T-helper 1 cell treated with Interleukin-12 subunit alpha and Interleukin-12 subunit beta and Interleukin-4 antibody, amounts not matched to agents 30 μg/mL and 1 μg/mL, for 36 hours (primary cell): Measurements from ENCODE around the gene ARMH2.

ENCODE experiments used
- H3K27ac Mint-ChIP-seq: one replicate; pipeline ENCODE4 v1.8.0; 2021; ENCODE audit warnings: mild to moderate bottlenecking, mixed read lengths
- H3K27me3 Mint-ChIP-seq: one replicate; pipeline ENCODE4 v1.8.0; 2021; ENCODE audit warnings: low read depth, mixed read lengths
- H3K36me3 Mint-ChIP-seq: one replicate; pipeline ENCODE4 v1.8.0; 2021; ENCODE audit warnings: low read depth, mixed read lengths
- H3K4me1 Mint-ChIP-seq: one replicate; pipeline ENCODE4 v1.8.0; 2021; ENCODE audit warnings: low read depth, mixed read lengths
- H3K4me3 Mint-ChIP-seq: one replicate; pipeline ENCODE4 v1.8.0; 2021; ENCODE audit warnings: mild to moderate bottlenecking, moderate library complexity, mixed read lengths
- H3K9me3 Mint-ChIP-seq: one replicate; pipeline ENCODE4 v1.8.0; 2021; ENCODE audit warnings: mixed read lengths

The ARMH2 gene

GRCh38 chr6:24827970-24828369 is 29.3 kb upstream of the ARMH2 start:
- Mint-ChIP-seq H3K4me1 (peaks cover 2% of the 10 kb centered on the region), H3K36me3 (peaks cover 64% of the 10 kb centered on the region), H3K4me3 (no peak overlapping the region), H3K27ac (no peak overlapping the region), H3K27me3 (no peaks in the 10 kb centered on the region), H3K9me3 (no peaks in the 10 kb centered on the region)

- Mint-ChIP-seq H3K27ac (no peak overlapping the region), H3K36me3 (peaks cover 60% of the 10 kb centered on the region), H3K4me1 (no peaks in the 10 kb centered on the region), H3K4me3 (no peak overlapping the region), H3K9me3 (no peaks in the 10 kb centered on the region), H3K27me3 (no peaks in the 10 kb centered on the region)
These were observed 28.4 kb upstream of the ARMH2 start for GRCh38 chr6:24827162-24827561.

- Mint-ChIP-seq H3K27ac (no peak overlapping the region), H3K9me3 (no peaks in the 10 kb centered on the region), H3K36me3 (peaks cover 58% of the 10 kb centered on the region)
These were observed 26.5 kb upstream of the ARMH2 start for GRCh38 chr6:24825130-24825630.

GRCh38 chr6:24824142-24824938 is 25.6 kb upstream of the ARMH2 start:
- H3K4me1 Mint-ChIP-seq, result peaks cover 4% of the 10 kb centered on the region
- H3K4me3 Mint-ChIP-seq, result no peak overlapping the region
- no peaks in the 10 kb centered on the region for H3K9me3 Mint-ChIP-seq
- no peaks in the 10 kb centered on the region for H3K27me3 Mint-ChIP-seq
- peaks cover 54% of the 10 kb centered on the region for H3K36me3 Mint-ChIP-seq
- H3K27ac Mint-ChIP-seq, result no peak overlapping the region

More at GRCh38 chr6:24825130-24825630, 26.5 kb upstream of the ARMH2 start:
- peaks cover 4% of the 10 kb centered on the region for H3K4me1 Mint-ChIP-seq
- no peak overlapping the region for H3K4me3 Mint-ChIP-seq
- H3K27me3 Mint-ChIP-seq, result no peaks in the 10 kb centered on the region

GRCh38 chr6:24823185-24823584 is 24.5 kb upstream of the ARMH2 start:
- H3K9me3 Mint-ChIP-seq, result no peaks in the 10 kb centered on the region
- H3K27ac Mint-ChIP-seq, result no peak overlapping the region
- H3K4me3 Mint-ChIP-seq, result no peak overlapping the region
- no peaks in the 10 kb centered on the region for H3K27me3 Mint-ChIP-seq
- H3K36me3 Mint-ChIP-seq, result peaks cover 61% of the 10 kb centered on the region
- H3K4me1 Mint-ChIP-seq, result peaks cover 6% of the 10 kb centered on the region

- Mint-ChIP-seq H3K36me3 (peaks cover 61% of the 10 kb centered on the region), H3K27ac (no peak overlapping the region)
These were observed 24.0 kb upstream of the ARMH2 start for GRCh38 chr6:24822696-24823095.

GRCh38 chr6:24821860-24822444 is 23.2 kb upstream of the ARMH2 start:
- peaks cover 57% of the 10 kb centered on the region for H3K36me3 Mint-ChIP-seq
- peak overlapping the region; percentile 21 for H3K27ac Mint-ChIP-seq
- peaks cover 6% of the 10 kb centered on the region for H3K4me1 Mint-ChIP-seq
- no peak overlapping the region for H3K4me3 Mint-ChIP-seq
- no peaks in the 10 kb centered on the region for H3K27me3 Mint-ChIP-seq
- no peaks in the 10 kb centered on the region for H3K9me3 Mint-ChIP-seq

More at GRCh38 chr6:24822696-24823095, 24.0 kb upstream of the ARMH2 start:
- H3K9me3 Mint-ChIP-seq, result no peaks in the 10 kb centered on the region
- peaks cover 6% of the 10 kb centered on the region for H3K4me1 Mint-ChIP-seq
- H3K4me3 Mint-ChIP-seq, result no peak overlapping the region
- H3K27me3 Mint-ChIP-seq, result no peaks in the 10 kb centered on the region

- H3K4me1 Mint-ChIP-seq, result peaks cover 6% of the 10 kb centered on the region
- H3K27ac Mint-ChIP-seq, result peak overlapping the region; percentile 15
- no peak overlapping the region for H3K4me3 Mint-ChIP-seq
- peaks cover 37% of the 10 kb centered on the region for H3K36me3 Mint-ChIP-seq
- H3K9me3 Mint-ChIP-seq, result no peaks in the 10 kb centered on the region
- H3K27me3 Mint-ChIP-seq, result no peaks in the 10 kb centered on the region
These were observed 19.6 kb upstream of the ARMH2 start for GRCh38 chr6:24818346-24818745.

GRCh38 chr6:24809728-24810127 is 11.0 kb upstream of the ARMH2 start:
- H3K36me3 Mint-ChIP-seq, result peaks cover 34% of the 10 kb centered on the region
- H3K4me3 Mint-ChIP-seq, result no peak overlapping the region
- H3K4me1 Mint-ChIP-seq, result no peaks in the 10 kb centered on the region
- no peak overlapping the region for H3K27ac Mint-ChIP-seq
- no peaks in the 10 kb centered on the region for H3K9me3 Mint-ChIP-seq
- H3K27me3 Mint-ChIP-seq, result no peaks in the 10 kb centered on the region

GRCh38 chr6:24807584-24807983 is 8.9 kb upstream of the ARMH2 start:
- Mint-ChIP-seq H3K27me3 (no peaks in the 10 kb centered on the region), H3K9me3 (no peaks in the 10 kb centered on the region), H3K27ac (no peak overlapping the region), H3K36me3 (peaks cover 43% of the 10 kb centered on the region), H3K4me1 (no peaks in the 10 kb centered on the region), H3K4me3 (no peak overlapping the region)

- H3K9me3 Mint-ChIP-seq, result no peaks in the 10 kb centered on the region
- H3K4me1 Mint-ChIP-seq, result peaks cover 11% of the 10 kb centered on the region
- H3K27ac Mint-ChIP-seq, result peak overlapping the region; percentile 81
- H3K36me3 Mint-ChIP-seq, result peaks cover 44% of the 10 kb centered on the region
- H3K27me3 Mint-ChIP-seq, result no peaks in the 10 kb centered on the region
- H3K4me3 Mint-ChIP-seq, result no peak overlapping the region
These were observed 3.7 kb upstream of the ARMH2 start for GRCh38 chr6:24802271-24803059.

- Mint-ChIP-seq H3K4me3 (no peak overlapping the region), H3K27ac (peak overlapping the region; percentile 34), H3K27me3 (no peaks in the 10 kb centered on the region), H3K9me3 (no peaks in the 10 kb centered on the region), H3K36me3 (peaks cover 32% of the 10 kb centered on the region), H3K4me1 (peaks cover 16% of the 10 kb centered on the region)
These were observed 811 bp upstream of the ARMH2 start for GRCh38 chr6:24799541-24799915.

- Mint-ChIP-seq H3K27ac (no peak overlapping the region), H3K36me3 (peaks cover 29% of the 10 kb centered on the region), H3K27me3 (no peaks in the 10 kb centered on the region), H3K4me1 (peaks cover 16% of the 10 kb centered on the region), H3K4me3 (no peak overlapping the region), H3K9me3 (no peaks in the 10 kb centered on the region)
These were observed 1.0 kb downstream of the ARMH2 start for GRCh38 chr6:24797596-24798216.

- no peak overlapping the region for H3K4me3 Mint-ChIP-seq
- no peak overlapping the region for H3K27ac Mint-ChIP-seq
These were observed 2.0 kb downstream of the ARMH2 start for GRCh38 chr6:24796616-24797290.

More at GRCh38 chr6:24796616-24797290, 2.0 kb downstream of the ARMH2 start:
- Mint-ChIP-seq H3K4me1 (peaks cover 16% of the 10 kb centered on the region), H3K36me3 (peaks cover 25% of the 10 kb centered on the region), H3K27me3 (no peaks in the 10 kb centered on the region), H3K9me3 (no peaks in the 10 kb centered on the region)
